Vagina (tissue), 2 donors: ENCODE measurements around the gene RNF144A.

ENCODE experiments used
- POLR2A ChIP-seq, 2 donors: fragments of 450-650 bp; IDR thresholded peaks; one replicate each; pipeline ENCODE4 v1.6.1; 2017; ENCODE audit warnings: antibody characterized with exemption in 2 of 2, mild to moderate bottlenecking in 2 of 2, moderate library complexity in 2 of 2
- POLR2AphosphoS5 ChIP-seq, 2 donors: sonication (generic); formaldehyde crosslinking; IDR thresholded peaks; one replicate each; pipeline ENCODE4 v1.9.0; 2017; ENCODE audit warnings: antibody characterized with exemption in 2 of 2, mild to moderate bottlenecking in 2 of 2, low read depth in 1 of 2; ENCODE audit not compliant: insufficient read depth in 1 of 2
- TF ChIP-seq, protein P1 (sequence below), 3 experiments: fragments of 450-650 bp in 2 of 3; fragments of 200-600 bp in 1 of 3; sonication (generic) in 1 of 3; IDR thresholded peaks; one replicate each; pipeline ENCODE4 v1.5.1; 2017 to 2019; ENCODE audit warnings: antibody characterized with exemption in 3 of 3, mild to moderate bottlenecking in 2 of 3, moderate library complexity in 2 of 3

DNA sequence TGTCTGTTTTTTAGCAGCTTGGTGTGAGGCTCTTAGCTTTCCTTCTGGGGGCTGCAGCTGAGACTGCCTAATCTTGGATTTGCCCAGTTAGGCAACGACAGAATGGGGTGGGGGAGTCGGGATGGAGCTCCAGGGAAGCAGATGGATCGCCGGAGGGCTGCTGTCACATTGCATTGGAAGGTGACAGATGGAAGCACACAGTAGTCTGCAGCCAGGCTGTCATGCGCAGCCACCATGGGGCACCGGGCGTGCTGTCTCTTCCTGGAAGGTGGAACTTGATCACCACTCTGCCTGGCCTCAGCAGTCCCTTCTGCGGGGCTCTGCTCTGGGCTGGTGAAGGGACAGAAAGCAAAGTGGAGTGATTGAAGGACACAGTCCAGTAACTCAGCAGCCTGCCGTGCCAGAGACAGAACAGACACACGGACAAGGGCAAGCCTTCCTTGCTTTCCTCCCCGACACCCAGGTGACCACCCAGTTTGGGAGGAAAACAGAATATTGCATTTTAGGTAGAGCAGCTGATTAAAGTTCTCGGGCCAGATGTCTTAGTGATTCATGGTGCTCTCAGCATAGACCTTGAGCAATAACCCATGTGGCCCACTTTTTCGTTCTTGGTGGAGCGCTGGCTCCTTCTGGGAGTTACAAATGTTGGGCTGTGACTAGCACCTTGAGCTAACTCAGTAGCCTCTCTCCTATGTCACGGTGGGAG is 40.9 kb downstream of the RNF144A start:
- no peak for TF ChIP-seq POLR2A (IDR thresholded peaks at IDR 0.05)
- TF ChIP-seq, protein P1, sequence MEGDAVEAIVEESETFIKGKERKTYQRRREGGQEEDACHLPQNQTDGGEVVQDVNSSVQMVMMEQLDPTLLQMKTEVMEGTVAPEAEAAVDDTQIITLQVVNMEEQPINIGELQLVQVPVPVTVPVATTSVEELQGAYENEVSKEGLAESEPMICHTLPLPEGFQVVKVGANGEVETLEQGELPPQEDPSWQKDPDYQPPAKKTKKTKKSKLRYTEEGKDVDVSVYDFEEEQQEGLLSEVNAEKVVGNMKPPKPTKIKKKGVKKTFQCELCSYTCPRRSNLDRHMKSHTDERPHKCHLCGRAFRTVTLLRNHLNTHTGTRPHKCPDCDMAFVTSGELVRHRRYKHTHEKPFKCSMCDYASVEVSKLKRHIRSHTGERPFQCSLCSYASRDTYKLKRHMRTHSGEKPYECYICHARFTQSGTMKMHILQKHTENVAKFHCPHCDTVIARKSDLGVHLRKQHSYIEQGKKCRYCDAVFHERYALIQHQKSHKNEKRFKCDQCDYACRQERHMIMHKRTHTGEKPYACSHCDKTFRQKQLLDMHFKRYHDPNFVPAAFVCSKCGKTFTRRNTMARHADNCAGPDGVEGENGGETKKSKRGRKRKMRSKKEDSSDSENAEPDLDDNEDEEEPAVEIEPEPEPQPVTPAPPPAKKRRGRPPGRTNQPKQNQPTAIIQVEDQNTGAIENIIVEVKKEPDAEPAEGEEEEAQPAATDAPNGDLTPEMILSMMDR (IDR thresholded peaks at IDR 0.05) = no peak
- no peak for TF ChIP-seq POLR2AphosphoS5 (IDR thresholded peaks at IDR 0.05; ENCODE audit: insufficient read depth in 1 of 2, low read depth in 1 of 2)
